Hematopoietic multipotent progenitor cell treated with erythropoietin and hydrocortisone succinate and interleukin-3 and kit ligand, for 6 days (in vitro differentiated cells): Measurements from ENCODE around the gene RAB2B.
A peak's percentile ranks its signal among the peaks of the same experiment; 100 is the strongest.
"Not testable (repeated sequence)": the region's sequence is repeated elsewhere in the genome, so short reads cannot be mapped to it uniquely, and the experiment has no call there.

Experiments used
- DNase-seq: peaks from one replicate; pipeline ENCODE4 v3.0.0-alpha.2; 2015

Gene RAB2B

DNA sequence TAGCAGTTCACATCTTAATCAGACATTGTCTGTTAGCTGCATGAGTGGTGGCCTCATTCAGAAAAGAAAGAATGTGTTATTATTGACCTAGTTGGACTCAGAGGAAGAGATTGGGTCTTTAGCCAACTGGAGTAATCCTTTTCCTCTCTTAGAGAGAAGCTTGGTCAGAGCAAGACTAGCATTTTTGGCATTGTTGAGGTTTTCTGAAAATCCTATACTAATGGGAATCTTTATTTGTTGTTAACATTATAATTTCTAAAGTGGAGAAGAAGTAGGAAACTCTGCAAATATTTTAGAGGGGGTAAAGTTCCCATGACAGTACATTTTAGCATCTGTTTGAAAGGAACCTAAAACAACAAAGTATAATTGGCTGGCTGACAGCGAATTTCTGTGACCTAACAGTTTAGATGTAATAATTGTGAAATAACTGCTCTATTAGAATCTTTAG lies 9.9 kb upstream of the RAB2B start:
- no peak for DNase-seq

DNA sequence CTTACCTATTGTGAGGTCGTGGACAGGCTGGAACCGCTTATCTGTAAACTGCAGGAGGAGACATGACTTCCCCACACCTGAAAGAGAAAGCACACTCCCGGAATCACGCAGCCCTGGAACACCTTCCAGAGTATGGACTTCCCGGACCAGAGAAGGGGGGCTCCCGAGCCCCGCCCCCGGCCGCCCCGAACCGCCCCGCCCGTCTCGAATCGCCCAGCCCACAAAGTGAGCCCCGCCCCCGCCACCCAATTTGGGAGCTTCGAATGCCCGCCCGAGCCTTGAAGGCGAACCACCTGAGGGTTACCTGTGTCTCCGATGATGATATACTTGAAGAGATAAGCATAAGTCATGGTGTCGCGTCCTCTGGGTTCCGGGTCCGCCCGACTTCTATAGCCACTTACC lies 235 bp downstream of the RAB2B start:
- DNase-seq, result no peak

DNA sequence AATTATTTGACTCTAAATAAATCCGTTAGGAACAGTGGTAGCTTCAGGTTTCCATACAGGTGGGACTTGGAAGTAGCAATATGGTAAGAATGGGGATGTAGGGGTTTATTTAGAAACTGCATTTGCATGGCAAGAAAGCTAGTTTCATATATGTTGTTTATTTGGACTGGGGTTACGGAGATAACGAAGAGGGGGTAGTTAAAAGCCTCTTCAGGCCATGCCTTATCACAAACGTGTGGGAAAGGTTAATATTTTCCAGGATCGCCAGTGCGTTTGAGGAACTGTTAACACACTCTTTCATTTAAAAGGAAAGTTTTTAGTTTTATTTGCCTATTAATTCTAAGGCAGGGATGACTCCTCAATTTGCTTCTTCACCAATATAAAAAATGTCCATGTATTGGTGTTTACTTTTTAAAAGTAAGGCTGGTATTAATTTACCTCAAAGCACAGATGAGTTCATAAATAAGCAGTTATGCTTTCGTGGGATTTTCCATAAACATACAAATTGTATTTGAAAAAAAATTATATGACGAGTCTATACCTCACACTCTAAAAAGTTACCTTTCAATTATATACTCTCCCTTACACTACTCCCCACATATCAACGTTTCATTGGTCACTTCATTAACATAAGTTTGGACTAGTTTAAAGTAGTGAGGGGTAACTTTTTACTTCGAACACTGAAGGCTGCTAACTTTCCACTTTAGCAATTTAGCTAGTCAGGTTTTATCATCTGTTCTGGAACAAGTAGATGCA lies 814 bp downstream of the RAB2B start:
- no peak for DNase-seq

DNA sequence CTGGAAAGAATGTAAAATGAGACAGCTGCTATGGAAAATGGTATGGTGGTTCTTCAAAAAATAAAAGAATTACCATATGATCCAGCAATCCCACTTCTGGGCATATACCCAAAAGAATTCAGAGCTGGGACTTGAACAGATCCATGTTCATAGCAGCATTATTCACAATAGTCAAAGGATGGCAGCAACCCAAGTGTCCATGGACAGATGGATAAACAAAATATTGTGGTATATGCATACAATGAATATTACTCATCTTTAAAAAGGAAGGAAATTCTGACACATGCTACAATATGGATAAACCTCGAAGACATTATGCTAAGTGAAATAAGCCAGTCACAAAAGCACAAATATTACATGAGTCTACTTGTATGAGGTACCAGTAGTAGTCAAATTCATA lies 9.1 kb downstream of the RAB2B start:
- no peak for DNase-seq

DNA sequence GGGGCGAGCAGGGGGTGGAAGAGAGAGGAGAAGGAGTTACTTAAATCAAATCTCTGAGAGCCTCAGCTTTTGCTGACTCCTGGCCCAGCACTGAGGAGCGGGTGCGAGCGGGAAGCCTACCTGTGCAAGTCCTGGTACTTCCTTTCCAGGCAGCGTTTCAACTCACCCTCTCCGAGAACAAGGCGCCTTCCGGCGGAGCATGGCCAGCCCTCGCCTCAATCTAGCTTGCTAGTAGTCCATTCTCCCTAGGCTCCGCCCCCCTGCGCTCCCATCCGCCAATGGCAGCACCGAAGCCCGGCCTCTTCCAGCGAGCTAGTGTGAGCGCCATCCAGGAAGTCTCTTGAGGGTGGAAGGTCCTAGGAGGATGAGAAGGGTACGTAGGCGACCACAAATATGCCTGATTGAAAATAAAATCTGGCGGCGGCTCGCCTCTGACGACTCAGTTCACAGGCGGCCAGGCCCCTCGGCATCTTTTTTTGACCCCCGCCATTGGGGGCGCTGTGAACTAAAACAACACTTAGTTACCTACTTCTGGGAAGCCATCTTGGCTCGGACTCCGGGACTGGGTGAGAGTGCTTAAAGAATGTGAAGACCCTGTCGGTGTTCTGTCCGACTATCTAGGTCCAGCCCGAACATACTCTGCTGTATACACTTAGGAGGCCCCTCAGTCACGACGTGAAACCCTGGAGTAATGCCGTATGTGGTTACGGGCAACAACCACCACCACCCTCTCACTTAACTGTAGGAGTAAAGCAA lies 20.7 kb downstream of the RAB2B start, which contains the start of gene CHD8:
Gene CHD8, minus strand, starts transcription at position 212 of the 756 bp plus-strand sequence. CDS start 24,480 bp downstream, outside the sequence.
- DNase-seq, result peak; percentile 100

DNA sequence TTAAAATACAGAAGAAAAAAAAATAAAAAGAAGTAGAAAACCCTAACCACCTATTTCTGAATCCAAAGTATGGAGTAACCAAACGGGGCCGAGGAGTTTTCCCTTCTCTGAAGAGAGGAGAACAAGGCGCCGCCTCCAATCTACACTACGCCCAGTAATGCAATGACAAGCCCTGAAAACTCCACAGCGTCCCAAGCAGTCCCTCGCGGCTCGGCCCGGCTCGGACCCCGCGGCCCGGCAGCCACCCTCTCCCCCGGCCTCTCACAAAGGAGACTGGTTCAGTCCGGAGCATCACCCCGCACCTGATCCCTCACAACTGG lies 21.2 kb downstream of the RAB2B start:
- DNase-seq, result peak; percentile 67

DNA sequence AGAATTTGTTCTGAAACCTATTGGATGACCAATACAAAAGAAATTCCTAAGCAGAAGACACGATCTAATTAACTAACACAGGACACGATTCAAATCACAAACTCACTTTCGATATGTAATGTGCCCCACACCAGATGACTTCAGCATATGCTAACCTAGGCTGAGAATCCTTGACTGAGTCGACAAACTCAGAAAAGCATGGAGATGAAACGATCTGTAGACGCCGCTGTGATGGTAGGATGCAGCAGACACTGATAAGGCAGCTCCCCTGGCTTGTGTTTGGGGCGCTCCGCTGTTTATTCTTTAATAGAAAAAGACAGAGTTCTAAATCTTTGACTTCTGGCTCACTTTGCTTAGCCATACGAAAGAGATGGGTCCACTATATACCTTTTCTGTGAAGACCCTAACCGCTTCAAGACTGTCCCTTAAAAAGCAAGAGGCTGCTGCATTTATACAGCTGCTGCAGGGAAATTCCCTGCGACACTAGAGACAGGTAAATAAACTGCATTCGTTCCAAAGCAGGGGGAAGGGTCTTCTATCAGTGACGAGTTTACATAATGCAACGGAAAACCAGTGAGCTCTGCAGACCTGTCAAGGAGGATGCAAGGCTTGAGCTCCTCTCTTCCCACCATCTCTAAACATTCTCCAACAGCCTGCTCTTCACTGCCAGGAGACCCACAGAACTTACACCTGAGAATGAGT lies 21.8 kb downstream of the RAB2B start:
- peak; percentile 24 for DNase-seq

DNA sequence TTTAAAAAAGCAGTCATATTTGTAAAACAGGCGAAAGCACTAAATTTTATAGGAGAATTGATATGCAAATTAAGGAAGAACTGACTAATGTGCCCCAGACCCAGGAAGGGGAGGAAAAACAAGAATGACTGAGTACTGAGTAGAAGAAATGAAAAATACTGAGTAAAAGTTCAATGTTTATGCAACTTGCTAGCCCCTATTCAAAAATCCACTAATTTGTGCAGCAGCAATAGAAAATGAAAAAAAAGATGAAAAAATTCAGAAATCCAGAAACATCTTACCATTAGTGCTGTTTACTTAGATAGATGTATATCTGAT lies 26.9 kb downstream of the RAB2B start:
- DNase-seq, result no peak

DNA sequence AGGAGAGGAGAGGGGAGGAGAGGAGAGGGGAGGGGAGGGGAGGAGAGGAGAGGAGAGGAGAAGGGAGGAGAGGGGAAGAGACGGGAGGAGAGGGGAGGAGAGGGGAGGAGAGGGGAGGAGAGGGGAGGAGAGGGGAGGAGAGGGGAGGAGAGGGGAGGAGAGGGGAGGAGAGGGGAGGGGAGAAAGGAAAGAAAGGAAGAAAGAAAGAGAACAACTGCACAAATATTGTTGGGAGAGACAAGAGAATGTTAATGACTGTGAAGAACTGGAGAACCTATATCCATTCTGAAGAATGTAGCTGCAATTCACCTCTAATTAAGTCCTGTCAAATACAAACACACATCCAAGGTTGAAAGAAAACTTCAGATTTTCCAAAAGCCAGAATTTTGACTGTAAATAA lies 34.1 kb downstream of the RAB2B start:
- DNase-seq, result not testable (repeated sequence)

DNA sequence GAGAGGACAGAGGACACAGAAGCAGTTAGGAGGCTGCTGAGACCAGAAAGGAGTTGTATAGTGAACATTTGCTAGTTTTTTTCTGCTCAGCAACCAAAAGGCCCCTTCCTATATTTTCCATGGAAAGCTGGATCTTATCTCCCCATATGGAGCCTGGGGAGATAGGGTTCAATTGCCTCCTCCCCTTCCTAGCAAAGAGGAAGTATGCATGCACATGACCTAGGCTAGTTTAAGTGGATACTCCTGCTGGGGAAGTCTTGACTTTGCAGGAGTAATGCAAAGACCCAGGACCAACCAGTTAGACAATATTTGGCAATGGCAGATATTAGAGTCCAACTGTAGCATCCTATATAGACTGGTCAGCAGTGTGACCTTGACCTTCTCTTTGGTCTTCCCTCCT lies 35.9 kb downstream of the RAB2B start:
- DNase-seq, result peak; percentile 56

DNA sequence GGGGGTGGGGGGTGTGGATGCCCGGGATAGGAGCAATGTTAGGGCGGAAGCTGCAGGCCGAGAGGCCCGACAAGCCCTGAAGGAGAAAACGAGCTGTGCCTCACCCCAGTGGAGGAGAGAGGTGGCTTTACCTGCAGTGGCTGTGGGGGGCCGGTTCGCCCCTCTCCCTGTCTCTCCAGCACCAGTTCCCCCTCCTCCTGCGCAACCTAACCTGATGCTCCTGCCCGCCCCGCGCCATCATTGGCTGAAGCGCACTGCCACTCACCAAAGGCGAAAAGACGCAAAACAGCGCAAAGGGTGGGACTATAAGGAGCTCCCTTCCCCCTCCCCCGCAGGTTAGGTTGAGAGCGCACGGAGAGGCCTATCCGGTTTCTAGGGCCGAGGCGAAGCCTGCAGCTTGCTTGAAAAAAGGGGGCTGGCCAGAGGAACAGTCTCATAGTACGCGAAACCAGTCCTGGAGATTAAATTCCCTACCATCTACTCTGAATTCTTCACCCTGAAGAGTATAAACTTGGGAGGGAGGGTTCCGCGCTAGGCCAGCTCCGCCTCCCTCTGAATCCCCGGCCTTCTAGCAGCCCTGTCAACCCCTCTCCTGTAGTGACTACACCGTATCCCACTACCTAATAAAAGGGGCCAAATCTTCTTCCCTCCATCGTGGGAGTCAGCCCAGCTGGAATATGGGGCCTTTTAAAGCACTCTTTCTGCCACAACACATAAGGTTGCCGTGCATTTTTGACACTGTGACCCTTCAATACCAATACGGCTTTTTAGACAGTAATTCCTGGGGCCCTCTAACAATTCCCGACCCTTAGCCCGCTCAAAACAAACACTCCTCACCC lies 39.5 kb downstream of the RAB2B start:
- peak; percentile 100 for DNase-seq

DNA sequence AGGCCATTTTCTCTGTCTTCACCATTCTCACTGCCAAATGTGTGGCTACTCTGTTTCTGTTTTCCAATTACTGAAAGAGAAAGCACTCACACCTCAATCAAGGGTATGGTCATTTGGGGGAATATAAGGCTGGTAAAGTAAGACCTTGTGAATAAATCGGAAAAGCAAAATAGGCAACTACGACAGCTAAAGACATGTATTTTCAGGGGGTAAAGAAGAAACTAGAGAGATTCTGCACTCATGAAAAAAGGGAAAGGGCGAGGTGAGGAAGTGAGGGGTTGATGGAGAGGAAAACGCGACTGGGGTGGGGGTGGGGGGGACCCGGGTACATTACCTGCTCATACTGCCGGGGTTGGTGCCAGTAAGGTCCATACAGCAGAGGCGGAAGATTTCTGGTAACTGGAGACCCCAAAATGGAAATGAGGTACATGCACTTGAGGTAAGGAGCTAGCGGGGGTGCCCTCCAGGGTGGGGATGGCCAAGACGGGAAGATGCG lies 40.1 kb downstream of the RAB2B start:
- DNase-seq, result peak; percentile 10

DNA sequence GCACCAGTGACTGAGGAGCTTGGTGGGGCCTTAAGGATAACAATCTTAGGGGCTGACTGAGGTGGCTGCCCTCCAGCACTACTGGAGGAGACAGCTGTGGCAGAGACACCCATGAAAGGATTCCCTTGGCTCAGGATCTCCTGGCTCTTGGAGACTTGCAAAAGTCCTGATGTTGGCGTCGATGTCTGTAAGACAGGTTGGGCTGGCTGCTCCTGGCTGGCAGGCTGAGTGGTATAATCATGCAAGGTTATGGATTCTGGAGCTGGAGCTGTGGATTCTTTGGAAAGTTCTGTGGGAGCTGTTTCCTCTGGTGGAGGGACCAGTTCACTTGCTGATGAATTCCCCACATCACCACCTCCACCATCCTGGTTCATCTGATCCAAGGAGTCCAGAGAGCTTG lies 45.6 kb downstream of the RAB2B start:
- DNase-seq, result no peak

DNA sequence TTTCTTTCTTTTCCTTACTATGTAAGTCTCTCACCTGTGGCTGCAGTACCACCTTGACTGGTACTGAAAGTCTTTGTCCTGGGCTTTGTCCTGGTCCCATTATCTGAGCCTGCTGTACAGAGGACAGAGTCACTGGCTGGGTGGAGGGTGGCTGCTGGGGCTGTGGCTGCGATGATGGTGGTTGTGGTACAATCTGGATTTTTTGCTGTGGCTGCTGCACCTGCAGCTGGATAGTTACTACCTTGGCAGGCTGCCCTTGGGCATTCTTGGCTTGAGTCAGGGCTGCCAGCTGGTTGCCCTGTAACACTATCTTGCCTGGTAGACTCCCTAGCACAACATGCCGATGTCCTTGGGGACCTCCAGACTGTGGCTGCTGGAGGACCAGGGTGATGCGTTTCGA lies 47.8 kb downstream of the RAB2B start:
- no peak for DNase-seq

DNA sequence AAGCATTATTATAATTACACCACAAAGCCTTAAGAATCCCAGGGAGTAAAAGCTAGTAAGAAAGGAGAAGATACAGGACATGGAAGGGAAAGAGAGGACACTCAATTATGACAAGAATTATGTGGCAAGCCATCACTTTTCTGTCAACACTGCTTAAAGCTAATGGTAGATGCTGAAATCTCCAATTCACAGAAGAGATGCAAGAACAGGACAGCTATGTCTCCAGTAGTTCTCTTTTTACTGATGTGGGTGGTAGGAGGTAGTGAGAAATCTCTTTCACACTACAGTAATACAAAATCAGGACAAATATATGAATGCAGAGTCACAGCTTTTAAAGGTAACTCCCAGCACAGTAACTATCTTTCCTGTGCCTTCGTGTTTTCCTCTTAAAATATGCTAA lies 50.1 kb downstream of the RAB2B start:
- no peak for DNase-seq

DNA sequence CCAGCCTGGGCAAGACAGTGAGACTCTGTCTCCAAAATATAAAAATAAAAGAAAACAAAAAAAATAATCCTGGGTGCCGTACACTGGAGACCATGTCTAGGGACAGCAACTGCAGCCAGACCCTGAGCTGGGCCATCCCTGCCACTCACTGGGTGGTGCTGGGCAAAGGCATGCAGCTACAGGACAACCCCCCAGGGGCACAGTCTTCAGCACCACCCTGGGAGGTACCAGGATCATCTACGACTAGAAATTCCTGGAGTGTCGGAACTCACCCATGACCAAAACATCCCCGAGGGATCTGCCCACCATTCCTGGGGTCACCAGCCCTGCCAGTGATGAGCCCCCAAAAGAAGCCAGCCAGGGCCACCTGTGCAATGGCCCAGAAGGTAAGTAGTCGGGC lies 57.2 kb downstream of the RAB2B start:
- no peak for DNase-seq

DNA sequence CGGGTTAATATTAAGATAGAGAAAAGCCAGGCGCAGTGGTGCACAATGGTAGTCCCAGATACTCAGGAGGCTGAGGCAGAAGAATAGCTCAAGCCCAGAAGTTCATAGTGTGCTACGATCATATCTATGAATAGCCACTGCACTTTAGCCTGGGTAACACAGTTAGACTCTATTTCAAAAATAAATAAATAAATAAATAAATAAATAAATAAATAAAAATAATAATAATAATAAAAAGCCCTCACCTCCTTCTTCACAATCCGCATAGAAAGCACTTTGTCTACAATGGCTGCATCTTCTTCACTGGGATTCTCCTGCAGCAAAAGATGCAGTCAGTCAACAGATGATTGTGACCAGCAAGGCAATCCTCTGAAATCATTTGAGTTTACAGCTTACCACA lies 61.4 kb downstream of the RAB2B start:
- no peak for DNase-seq

DNA sequence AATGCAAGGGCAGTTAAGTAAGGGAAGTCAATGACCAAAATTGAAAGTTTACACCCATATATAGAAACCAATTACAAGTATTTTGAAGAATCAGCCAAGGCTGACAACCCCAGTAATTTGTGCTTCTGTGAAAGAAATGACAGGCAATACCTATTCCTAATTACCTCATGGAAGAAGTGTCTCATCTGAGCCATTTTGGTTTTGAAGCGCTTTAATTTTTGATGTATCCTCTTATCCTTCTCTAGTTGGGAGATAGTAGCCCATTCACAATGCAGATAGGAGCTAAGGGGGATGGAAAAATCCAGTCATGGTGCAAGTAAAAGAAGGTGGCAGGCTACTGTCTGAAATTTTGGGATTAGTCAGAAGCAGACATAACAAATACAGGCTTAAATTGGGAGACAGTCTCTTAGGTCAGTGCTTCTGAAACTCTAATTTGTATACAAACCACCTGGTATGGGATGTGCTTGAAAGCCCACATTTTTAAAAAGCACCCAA lies 62.6 kb downstream of the RAB2B start:
- DNase-seq, result no peak
